Osteoblast (primary cell): Measurements from ENCODE around the gene ATG13. TPM values are rescaled to one million over a fixed set of nuclear protein-coding genes. Genes with fewer than 3 reads are reported as not detected.

Experiments used
- DNase-seq: peaks from one replicate; pipeline ENCODE4 v3.0.0; 2011; ENCODE audit warnings: low spot score, mixed read lengths; ENCODE audit not compliant: insufficient read length; ENCODE audit errors: missing footprints
- H2AFZ ChIP-seq: 2 replicates; pipeline ENCODE4 v1.6.0; 2011; ENCODE audit warnings: mild to moderate bottlenecking, low read length
- H3K27ac ChIP-seq: 2 replicates; pipeline ENCODE4 v1.5.1; 2011; ENCODE audit warnings: mild to moderate bottlenecking, low read depth, low read length, moderate library complexity
- H3K27me3 ChIP-seq: 2 replicates; pipeline ENCODE4 v1.6.0; 2012; ENCODE audit warnings: mild to moderate bottlenecking, control low read depth, inconsistent platforms, low read length, moderate library complexity; ENCODE audit not compliant: insufficient read depth
- H3K36me3 ChIP-seq: 2 replicates; pipeline ENCODE4 v1.5.1; 2011; ENCODE audit warnings: mild to moderate bottlenecking, low read length, control low read depth, moderate library complexity; ENCODE audit not compliant: insufficient read depth
- H3K4me1 ChIP-seq: 2 replicates; pipeline ENCODE4 v1.5.1; 2011; ENCODE audit warnings: mild to moderate bottlenecking, low read length, control low read depth, moderate library complexity; ENCODE audit not compliant: insufficient read depth
- H3K4me2 ChIP-seq: 2 replicates; pipeline ENCODE4 v1.6.0; 2011; ENCODE audit warnings: mild to moderate bottlenecking, low read length; ENCODE audit not compliant: insufficient read depth
- H3K4me3 ChIP-seq: fragments of 200-600 bp; sonication (generic); 3 replicates; pipeline ENCODE4 v1.5.1; 2012; ENCODE audit warnings: mild to moderate bottlenecking, low read length, inconsistent platforms; ENCODE audit not compliant: insufficient read depth
- H3K79me2 ChIP-seq: 2 replicates; pipeline ENCODE4 v1.6.0; 2012; ENCODE audit warnings: mild to moderate bottlenecking, low read length, control low read depth, inconsistent platforms; ENCODE audit not compliant: insufficient read depth
- H3K9me3 ChIP-seq: 2 replicates; pipeline ENCODE4 v1.5.1; 2011; ENCODE audit warnings: low read depth, low read length, control low read depth
- H4K20me1 ChIP-seq: 2 replicates; pipeline ENCODE4 v1.6.0; 2012; ENCODE audit warnings: mild to moderate bottlenecking, low read length, control low read depth; ENCODE audit not compliant: insufficient read depth
- total RNA-seq: library from RNA; depleted of rRNA; stranded (reverse); fragments of >200 nt; gene quantifications from 2 replicates; pipeline ENCODE4 v1.2.3, GENCODE V29; 2012
- TF ChIP-seq, protein P1 (sequence below): IDR thresholded peaks from 2 replicates; pipeline ENCODE4 v1.5.1; 2011; ENCODE audit warnings: mild to moderate bottlenecking, low read depth, low read length, moderate library complexity; ENCODE audit errors: extremely low read depth

ATG13 gene
- total RNA-seq, 1 donor: 70.9 TPM

DNA sequence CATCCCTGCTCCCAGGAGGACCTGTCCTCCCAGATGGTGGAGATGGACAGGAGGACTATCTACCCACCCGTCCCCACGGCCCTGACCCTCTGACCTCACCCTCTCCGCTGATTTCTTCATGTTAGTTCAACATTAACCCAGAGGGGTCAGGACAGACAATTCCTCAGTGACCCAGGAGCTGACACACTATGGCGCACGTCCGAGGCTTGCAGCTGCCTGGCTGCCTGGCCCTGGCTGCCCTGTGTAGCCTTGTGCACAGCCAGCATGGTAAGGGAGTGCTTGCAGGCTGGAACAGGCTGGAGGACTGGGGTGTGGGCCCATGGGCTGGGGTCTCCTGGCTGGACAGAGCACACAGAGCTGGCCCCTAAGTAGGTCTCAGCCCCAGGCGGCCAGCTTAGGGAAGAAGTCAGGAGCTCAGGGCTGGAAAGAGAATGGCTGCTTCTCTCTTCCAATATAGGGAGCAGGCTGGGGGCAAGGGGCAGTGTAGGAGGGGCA, 101.7 kb downstream of the ATG13 start, which contains the start of gene F2:
Gene F2, plus strand, starts transcription at position 166 of the 495 bp plus-strand sequence. Its CDS starts 23 bp downstream, at position 189.
- Histone ChIP-seq H3K4me3 (no peak within 1 kb of the TSS), H3K4me1 (peaks cover 8% of the 10 kb centered on the region), H3K27me3 (no peaks in the 10 kb centered on the region), H2AFZ (peak within 1 kb of the TSS; percentile 36), H3K9me3 (no peaks in the 10 kb centered on the region), H3K36me3 (no peaks in the 10 kb centered on the region), H4K20me1 (no peaks in the 10 kb centered on the region), H3K27ac (no peak within 1 kb of the TSS), H3K79me2 (no peaks in the 10 kb centered on the region), H3K4me2 (no peak within 1 kb of the TSS)
- DNase-seq: peak; percentile 72
- TF ChIP-seq, protein P1, sequence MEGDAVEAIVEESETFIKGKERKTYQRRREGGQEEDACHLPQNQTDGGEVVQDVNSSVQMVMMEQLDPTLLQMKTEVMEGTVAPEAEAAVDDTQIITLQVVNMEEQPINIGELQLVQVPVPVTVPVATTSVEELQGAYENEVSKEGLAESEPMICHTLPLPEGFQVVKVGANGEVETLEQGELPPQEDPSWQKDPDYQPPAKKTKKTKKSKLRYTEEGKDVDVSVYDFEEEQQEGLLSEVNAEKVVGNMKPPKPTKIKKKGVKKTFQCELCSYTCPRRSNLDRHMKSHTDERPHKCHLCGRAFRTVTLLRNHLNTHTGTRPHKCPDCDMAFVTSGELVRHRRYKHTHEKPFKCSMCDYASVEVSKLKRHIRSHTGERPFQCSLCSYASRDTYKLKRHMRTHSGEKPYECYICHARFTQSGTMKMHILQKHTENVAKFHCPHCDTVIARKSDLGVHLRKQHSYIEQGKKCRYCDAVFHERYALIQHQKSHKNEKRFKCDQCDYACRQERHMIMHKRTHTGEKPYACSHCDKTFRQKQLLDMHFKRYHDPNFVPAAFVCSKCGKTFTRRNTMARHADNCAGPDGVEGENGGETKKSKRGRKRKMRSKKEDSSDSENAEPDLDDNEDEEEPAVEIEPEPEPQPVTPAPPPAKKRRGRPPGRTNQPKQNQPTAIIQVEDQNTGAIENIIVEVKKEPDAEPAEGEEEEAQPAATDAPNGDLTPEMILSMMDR: no peak

DNA sequence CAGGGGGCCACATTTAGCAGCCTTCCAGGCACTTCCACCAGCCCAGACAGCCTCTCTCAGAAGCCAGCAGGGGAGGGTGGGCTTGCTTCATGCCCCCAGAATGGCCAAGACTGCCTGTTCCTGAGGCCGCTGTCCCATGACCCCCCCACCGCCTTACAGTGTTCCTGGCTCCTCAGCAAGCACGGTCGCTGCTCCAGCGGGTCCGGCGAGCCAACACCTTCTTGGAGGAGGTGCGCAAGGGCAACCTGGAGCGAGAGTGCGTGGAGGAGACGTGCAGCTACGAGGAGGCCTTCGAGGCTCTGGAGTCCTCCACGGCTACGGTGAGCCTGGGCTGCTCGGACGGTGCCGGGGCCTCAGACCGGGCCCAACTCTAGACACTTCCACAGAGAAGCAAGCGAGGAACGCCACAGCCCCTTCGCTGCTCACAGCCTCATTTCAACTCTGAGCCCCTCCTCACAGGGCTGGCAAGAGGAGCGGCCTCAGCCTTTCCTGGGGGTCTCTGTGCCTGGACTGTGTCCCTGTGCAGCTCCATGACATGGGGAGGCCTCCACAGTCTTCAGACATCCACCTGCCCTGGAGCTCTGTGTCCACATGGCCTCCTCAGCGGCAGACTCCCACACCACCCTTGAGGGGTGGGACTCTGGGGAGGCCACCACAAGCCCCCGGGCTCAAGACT, 102.3 kb downstream of the ATG13 start:
- no peak overlapping the region for H2AFZ ChIP-seq
- no peak overlapping the region for H3K4me2 ChIP-seq
- H3K4me1 ChIP-seq: peaks cover 4% of the 10 kb centered on the region
- no peaks in the 10 kb centered on the region for H3K27me3 ChIP-seq
- TF ChIP-seq, protein P1: no peak
- H4K20me1 ChIP-seq: no peaks in the 10 kb centered on the region
- no peak overlapping the region for H3K27ac ChIP-seq
- no peak overlapping the region for H3K4me3 ChIP-seq
- no peaks in the 10 kb centered on the region for H3K36me3 ChIP-seq
- H3K79me2 ChIP-seq: no peaks in the 10 kb centered on the region
- peak; percentile 22 for DNase-seq
- H3K9me3 ChIP-seq: no peaks in the 10 kb centered on the region

DNA sequence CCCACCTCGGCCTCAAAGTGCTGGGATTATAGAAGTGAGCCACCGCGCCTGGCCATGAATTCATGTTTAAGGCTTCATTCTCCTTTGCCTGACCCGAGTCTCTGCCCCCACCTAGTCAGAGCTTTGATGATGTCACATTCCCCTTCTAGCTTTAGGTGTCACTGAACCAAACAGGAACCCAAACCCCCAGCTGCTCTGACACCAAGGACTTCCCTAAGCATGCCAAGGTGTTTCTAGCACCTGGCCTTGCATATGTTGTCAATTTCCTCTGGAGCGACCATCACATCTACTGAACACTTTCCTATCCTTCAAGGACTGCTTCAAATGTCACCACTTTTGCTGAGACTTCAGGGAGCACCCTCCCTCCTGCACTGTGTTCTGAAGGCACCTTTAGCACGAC, 103.9 kb downstream of the ATG13 start:
- TF ChIP-seq, protein P1: no peak
- no peak overlapping the region for H2AFZ ChIP-seq
- no peaks in the 10 kb centered on the region for H3K9me3 ChIP-seq
- H3K79me2 ChIP-seq: no peaks in the 10 kb centered on the region
- no peak overlapping the region for H3K27ac ChIP-seq
- no peak overlapping the region for H3K4me2 ChIP-seq
- H4K20me1 ChIP-seq: no peaks in the 10 kb centered on the region
- no peaks in the 10 kb centered on the region for H3K36me3 ChIP-seq
- no peak overlapping the region for H3K4me3 ChIP-seq
- peak; percentile 58 for DNase-seq
- H3K27me3 ChIP-seq: no peaks in the 10 kb centered on the region
- H3K4me1 ChIP-seq: no peaks in the 10 kb centered on the region

DNA sequence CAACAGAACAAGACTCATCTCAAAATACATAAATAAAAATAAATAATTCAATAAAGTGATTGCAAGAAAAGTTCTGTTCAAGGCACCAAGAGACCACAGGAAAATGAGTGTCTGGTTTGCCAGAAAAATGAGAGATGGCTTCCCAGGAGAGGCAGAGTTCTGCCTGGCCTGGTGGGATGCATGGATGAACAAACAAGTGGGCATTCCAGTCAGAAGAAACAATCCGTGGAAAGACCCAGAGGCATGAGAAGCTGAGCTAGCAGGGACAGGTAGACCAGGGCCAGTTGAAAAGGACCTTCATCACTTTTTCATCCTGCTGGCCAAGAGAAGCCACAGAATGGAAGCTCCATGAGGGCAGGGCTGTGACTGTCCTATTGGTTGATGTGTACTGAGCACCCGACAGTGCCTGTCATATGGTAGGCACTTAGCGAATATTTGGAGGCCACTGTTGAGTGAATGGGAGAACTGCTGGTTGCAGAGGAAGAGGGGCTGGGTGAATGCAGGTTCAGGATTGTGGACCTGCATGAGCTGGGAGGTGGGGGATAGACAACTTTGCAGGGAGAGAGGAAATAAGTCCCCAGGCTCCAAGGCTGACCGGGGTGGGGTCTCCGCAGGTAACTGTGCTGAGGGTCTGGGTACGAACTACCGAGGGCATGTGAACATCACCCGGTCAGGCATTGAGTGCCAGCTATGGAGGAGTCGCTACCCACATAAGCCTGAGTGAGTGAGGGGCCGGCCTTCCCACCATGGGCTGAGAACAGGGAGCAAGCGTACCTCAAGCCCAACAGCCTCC, 105.4 kb downstream of the ATG13 start:
- no peaks in the 10 kb centered on the region for H3K4me1 ChIP-seq
- H2AFZ ChIP-seq: no peak overlapping the region
- TF ChIP-seq, protein P1: no peak
- no peaks in the 10 kb centered on the region for H3K27me3 ChIP-seq
- peak; percentile 46 for DNase-seq
- no peak overlapping the region for H3K4me3 ChIP-seq
- no peaks in the 10 kb centered on the region for H4K20me1 ChIP-seq
- H3K36me3 ChIP-seq: no peaks in the 10 kb centered on the region
- no peak overlapping the region for H3K4me2 ChIP-seq
- no peaks in the 10 kb centered on the region for H3K79me2 ChIP-seq
- no peaks in the 10 kb centered on the region for H3K9me3 ChIP-seq
- H3K27ac ChIP-seq: no peak overlapping the region
